Activated CD8-positive, alpha-beta T cell treated with anti-CD3 and anti-CD28 coated beads, Interleukin-2, amount 10 ng/mL, durations not matched to agents 7 days and 5 days (primary cell): ENCODE results near the gene ATP5ME. TPM values are rescaled to one million over a fixed set of nuclear protein-coding genes. Genes with fewer than 3 reads are reported as not detected.

Source experiments
- ATAC-seq: fragments of 150-1000 bp; cut with Tn5 transposase; one replicate; pipeline ENCODE4 v1.10.0; 2021; ENCODE audit warnings: moderate library complexity
- CTCF ChIA-PET: fragments of 350-600 bp; sonication (Branson Sonifier 250); formaldehyde crosslinking; loops from one replicate; lab custom pipeline; 2021; ENCODE audit warnings: antibody characterized with exemption; lab: Charles Lee
- POLR2A ChIA-PET: fragments of 350-600 bp; sonication (Branson Sonifier 250); formaldehyde crosslinking; loops from one replicate; lab custom pipeline; 2021; ENCODE audit warnings: antibody characterized with exemption; lab: Charles Lee
- DNase-seq: peaks from one replicate; pipeline ENCODE4 v3.0.0-alpha.2; 2020
- H3K27ac Mint-ChIP-seq: one replicate; pipeline ENCODE4 v1.8.0; 2021; ENCODE audit warnings: mild to moderate bottlenecking, mixed read lengths
- H3K27me3 Mint-ChIP-seq: one replicate; pipeline ENCODE4 v1.8.0; 2021; ENCODE audit warnings: low read depth, mixed read lengths
- H3K36me3 Mint-ChIP-seq: one replicate; pipeline ENCODE4 v1.8.0; 2021; ENCODE audit warnings: low read depth, mixed read lengths
- H3K4me1 Mint-ChIP-seq: one replicate; pipeline ENCODE4 v1.8.0; 2021; ENCODE audit warnings: low read depth, mixed read lengths
- H3K4me3 Mint-ChIP-seq: one replicate; pipeline ENCODE4 v1.8.0; 2021; ENCODE audit warnings: mild to moderate bottlenecking, mixed read lengths
- H3K9me3 Mint-ChIP-seq: one replicate; pipeline ENCODE4 v1.8.0; 2022; ENCODE audit warnings: mixed read lengths; ENCODE audit not compliant: insufficient read depth
- total RNA-seq, 2 experiments: library from RNA; stranded (reverse); gene quantifications; one replicate each; pipeline ENCODE4 v1.2.3, GENCODE V29; 2021

ATP5ME gene
- total RNA-seq, 2 experiments from 2014 or later = 243 to 267 TPM

- Mint-ChIP-seq H3K27ac (no peak overlapping the region), H3K4me3 (no peak overlapping the region), H3K4me1 (no peaks in the 10 kb centered on the region), H3K36me3 (no peaks in the 10 kb centered on the region), H3K27me3 (no peaks in the 10 kb centered on the region), H3K9me3 (no peaks in the 10 kb centered on the region)
- ChIA-PET CTCF (no interaction called here), POLR2A (no interaction called here)
- no peak for ATAC-seq
- DNase-seq = no peak
Observed at GRCh38 chr4:623914-624566, 50.0 kb downstream of the ATP5ME start.

GRCh38 chr4:622996-623913, 50.8 kb downstream of the ATP5ME start:
- ATAC-seq = no peak
- Mint-ChIP-seq H3K4me3 (no peak overlapping the region), H3K36me3 (no peaks in the 10 kb centered on the region), H3K9me3 (no peaks in the 10 kb centered on the region), H3K4me1 (no peaks in the 10 kb centered on the region), H3K27me3 (no peaks in the 10 kb centered on the region), H3K27ac (no peak overlapping the region)
- CTCF ChIA-PET = no interaction called here
- POLR2A ChIA-PET = no interaction called here
- no peak for DNase-seq

Other genes starting within 250 kb of the ATP5ME start
- gene ZNF721, start 175.1 kb downstream of the ATP5ME start, total RNA-seq = 10 to 100 TPM; 32.5 to 34.6 TPM
- gene PIGG, start 175.1 kb downstream of the ATP5ME start, total RNA-seq = 10 to 100 TPM; 57.4 to 57.8 TPM
- not detected for gene TMEM271, start 98.0 kb downstream of the ATP5ME start, total RNA-seq
- gene PDE6B, start 48.7 kb downstream of the ATP5ME start, total RNA-seq = 10 to 100 TPM; 16.1 to 17.7 TPM
- 10 to 100 TPM; 11.6 to 19.3 TPM for gene MYL5, start 266 bp upstream of the ATP5ME start, total RNA-seq
- gene SLC49A3, start 14.9 kb upstream of the ATP5ME start, total RNA-seq = under 1 TPM; 0.37 to 0.89 TPM
- gene PCGF3, start 31.6 kb upstream of the ATP5ME start, total RNA-seq = 10 to 100 TPM; 33.5 to 36.2 TPM
- under 1 TPM; 0.39 to 0.53 TPM for gene CPLX1, start 151.9 kb upstream of the ATP5ME start, total RNA-seq